Suprapubic skin (tissue), 4 donors: ENCODE measurements around the gene CYTH2.

Experiments used
- EP300 ChIP-seq: sonication (generic); formaldehyde crosslinking; IDR thresholded peaks from one replicate; pipeline ENCODE4 v1.6.1; 2017; ENCODE audit warnings: antibody characterized with exemption
- POLR2A ChIP-seq, 2 donors: fragments of 450-650 bp; IDR thresholded peaks; one replicate each; pipeline ENCODE4 v1.6.1; 2017; ENCODE audit warnings: antibody characterized with exemption in 2 of 2, mild to moderate bottlenecking in 2 of 2, moderate library complexity in 2 of 2
- POLR2AphosphoS5 ChIP-seq, 3 donors: sonication (generic); formaldehyde crosslinking; IDR thresholded peaks; one replicate each; pipeline ENCODE4 v1.6.1; 2017; ENCODE audit warnings: antibody characterized with exemption in 3 of 3
- TF ChIP-seq, protein P1 (sequence below), 2 donors: fragments of 200-600 bp in 1 of 2; fragments of 450-650 bp in 1 of 2; sonication (generic) in 1 of 2; IDR thresholded peaks; one replicate each; pipeline ENCODE4 v1.5.1; 2016 to 2019; ENCODE audit warnings: antibody characterized with exemption in 2 of 2, mild to moderate bottlenecking in 1 of 2, moderate library complexity in 1 of 2

DNA sequence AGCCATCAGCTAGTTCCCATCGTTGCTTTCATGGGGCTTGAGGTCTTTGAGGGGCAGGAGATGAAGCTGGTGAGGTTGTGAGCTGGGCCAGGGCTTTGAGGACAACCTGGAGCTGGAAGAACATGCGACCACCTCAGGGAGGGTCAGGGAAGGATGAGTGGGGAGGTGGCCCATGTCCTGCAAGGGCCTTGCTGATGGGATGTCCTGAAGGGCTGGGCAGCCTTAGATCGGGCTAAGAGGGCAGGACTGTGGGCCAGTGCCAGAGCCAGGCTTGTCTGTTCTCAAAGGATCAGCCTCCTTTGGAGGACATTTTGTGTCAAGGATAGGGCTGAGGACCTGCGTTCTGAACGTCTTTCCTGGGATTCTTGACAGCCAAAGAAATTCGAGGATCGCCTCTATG, 10.5 kb downstream of the CYTH2 start:
- TF ChIP-seq POLR2AphosphoS5 (IDR thresholded peaks at IDR 0.05) (no peak), POLR2A (IDR thresholded peaks at IDR 0.05) (no peak), EP300 (no peak)
- TF ChIP-seq, protein P1, sequence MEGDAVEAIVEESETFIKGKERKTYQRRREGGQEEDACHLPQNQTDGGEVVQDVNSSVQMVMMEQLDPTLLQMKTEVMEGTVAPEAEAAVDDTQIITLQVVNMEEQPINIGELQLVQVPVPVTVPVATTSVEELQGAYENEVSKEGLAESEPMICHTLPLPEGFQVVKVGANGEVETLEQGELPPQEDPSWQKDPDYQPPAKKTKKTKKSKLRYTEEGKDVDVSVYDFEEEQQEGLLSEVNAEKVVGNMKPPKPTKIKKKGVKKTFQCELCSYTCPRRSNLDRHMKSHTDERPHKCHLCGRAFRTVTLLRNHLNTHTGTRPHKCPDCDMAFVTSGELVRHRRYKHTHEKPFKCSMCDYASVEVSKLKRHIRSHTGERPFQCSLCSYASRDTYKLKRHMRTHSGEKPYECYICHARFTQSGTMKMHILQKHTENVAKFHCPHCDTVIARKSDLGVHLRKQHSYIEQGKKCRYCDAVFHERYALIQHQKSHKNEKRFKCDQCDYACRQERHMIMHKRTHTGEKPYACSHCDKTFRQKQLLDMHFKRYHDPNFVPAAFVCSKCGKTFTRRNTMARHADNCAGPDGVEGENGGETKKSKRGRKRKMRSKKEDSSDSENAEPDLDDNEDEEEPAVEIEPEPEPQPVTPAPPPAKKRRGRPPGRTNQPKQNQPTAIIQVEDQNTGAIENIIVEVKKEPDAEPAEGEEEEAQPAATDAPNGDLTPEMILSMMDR (IDR thresholded peaks at IDR 0.05), result no peak
